ENCODE results near the gene AKR1A1.
"Not testable (repeated sequence)": the region's sequence is repeated elsewhere in the genome, so short reads cannot be mapped to it uniquely, and the experiment has no call there.

Gene AKR1A1

GRCh38 chr1:45570631-45571030, 20.0 kb downstream of the AKR1A1 start:
- DNase-seq: no peak

GRCh38 chr1:45573231-45573804, 22.7 kb downstream of the AKR1A1 start:
- no peak for DNase-seq

- no peak for DNase-seq
These were observed 23.5 kb downstream of the AKR1A1 start for GRCh38 chr1:45574105-45574626.

GRCh38 chr1:45583264-45583665, 32.6 kb downstream of the AKR1A1 start:
- DNase-seq: peak; percentile 97

- DNase-seq: peak; percentile 86
These were observed 33.2 kb downstream of the AKR1A1 start, which contains the start of gene NASP for GRCh38 chr1:45583666-45584350. Gene NASP (plus strand): TSS chr1:45584041. CDS start chr1:45584147, 106 bp downstream.

GRCh38 chr1:45584351-45585109, 33.9 kb downstream of the AKR1A1 start:
- DNase-seq: peak; percentile 87

- no peak for DNase-seq
These were observed 34.4 kb downstream of the AKR1A1 start for GRCh38 chr1:45585110-45585426.

GRCh38 chr1:45585496-45586075, 35.0 kb downstream of the AKR1A1 start:
- no peak for DNase-seq

- no peak for DNase-seq
These were observed 36.1 kb downstream of the AKR1A1 start for GRCh38 chr1:45586769-45587168.

GRCh38 chr1:45589861-45590260, 39.2 kb downstream of the AKR1A1 start:
- no peak for DNase-seq

GRCh38 chr1:45594412-45594811, 43.8 kb downstream of the AKR1A1 start:
- DNase-seq: no peak

- DNase-seq: not testable (repeated sequence)
These were observed 46.1 kb downstream of the AKR1A1 start for GRCh38 chr1:45596765-45597164.

GRCh38 chr1:45604239-45604638, 53.6 kb downstream of the AKR1A1 start:
- DNase-seq: no peak

GRCh38 chr1:45607404-45608074, 56.9 kb downstream of the AKR1A1 start:
- DNase-seq: no peak

- DNase-seq: no peak
These were observed 57.8 kb downstream of the AKR1A1 start for GRCh38 chr1:45608175-45609156.

- no peak for DNase-seq
These were observed 60.1 kb downstream of the AKR1A1 start for GRCh38 chr1:45610589-45611226.

- no peak for DNase-seq
These were observed 62.4 kb downstream of the AKR1A1 start for GRCh38 chr1:45612941-45613579.

- no peak for DNase-seq
These were observed 65.3 kb downstream of the AKR1A1 start for GRCh38 chr1:45615885-45616284.

GRCh38 chr1:45617618-45618017, 67.0 kb downstream of the AKR1A1 start:
- peak; percentile 6 for DNase-seq
